GM18520 (cell line): ENCODE results near the gene SPPL2B.
"Not testable (repeated sequence)": the region's sequence is repeated elsewhere in the genome, so short reads cannot be mapped to it uniquely, and the experiment has no call there.

Experiments
- ATAC-seq: cut with Tn5 transposase; IDR thresholded peaks from one replicate; pipeline ENCODE4 v1.9.1; 2021; ENCODE audit not compliant: unreplicated experiment

Gene SPPL2B

GRCh38 chr19:2375353-2376121 is 47.1 kb downstream of the SPPL2B start:
- ATAC-seq, result no peak

- ATAC-seq, result no peak
Measured at GRCh38 chr19:2376784-2377519, 48.5 kb downstream of the SPPL2B start.

DNA sequence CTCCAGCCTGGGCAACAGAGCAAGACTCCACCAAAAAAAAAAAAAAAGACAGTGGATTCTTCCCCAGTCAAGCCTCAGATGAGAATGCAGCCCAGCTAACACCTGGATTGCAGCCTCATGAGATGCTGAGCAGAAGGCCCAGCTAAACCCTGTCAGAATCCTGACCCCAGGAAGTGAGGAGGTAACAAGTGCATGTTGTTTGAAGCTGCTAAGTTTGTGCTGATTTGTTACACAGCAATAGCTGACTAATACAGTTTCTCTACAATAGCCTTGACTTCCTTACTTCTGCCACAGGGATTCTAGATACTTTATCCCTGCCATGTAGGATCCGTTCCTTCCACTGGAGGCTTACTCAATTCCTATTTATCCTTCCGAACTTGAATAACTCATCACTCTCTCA is 52.1 kb downstream of the SPPL2B start:
- ATAC-seq, result no peak

GRCh38 chr19:2381148-2381820 is 52.8 kb downstream of the SPPL2B start:
- ATAC-seq, result no peak

- no peak for ATAC-seq
Measured at GRCh38 chr19:2382530-2383222, 54.2 kb downstream of the SPPL2B start.

DNA sequence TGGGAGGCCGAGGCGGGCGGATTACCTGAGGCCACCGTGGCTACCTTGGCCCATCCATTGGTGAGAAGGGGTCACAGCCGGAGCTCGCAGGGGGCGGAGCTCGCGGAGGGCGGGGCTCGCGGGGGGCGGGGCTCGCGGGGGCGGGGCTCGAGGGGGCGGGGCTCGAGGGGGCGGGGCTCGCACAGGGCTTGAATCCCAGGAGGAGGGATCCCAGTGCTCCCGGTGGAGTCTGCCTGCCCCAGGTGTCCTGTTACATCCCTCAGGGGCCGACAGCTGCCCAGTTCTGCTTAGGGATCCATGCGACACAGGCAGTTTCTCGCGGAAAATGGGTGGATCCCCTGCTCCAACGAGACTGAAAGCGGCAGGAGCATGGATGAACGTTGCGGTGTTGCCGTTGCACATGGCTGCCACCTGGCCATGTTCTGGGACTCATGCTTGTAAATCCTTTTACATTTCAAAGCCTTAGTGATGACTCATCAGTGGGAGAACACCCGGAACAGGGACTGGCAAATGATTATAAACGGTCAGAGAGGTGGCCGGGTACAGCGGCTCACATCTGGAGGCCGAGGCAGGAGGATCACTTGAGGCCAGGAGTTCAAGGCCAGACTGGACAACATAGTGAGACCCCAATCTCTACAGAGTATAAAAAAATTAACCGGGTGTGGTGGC is 56.7 kb downstream of the SPPL2B start:
- no peak for ATAC-seq

DNA sequence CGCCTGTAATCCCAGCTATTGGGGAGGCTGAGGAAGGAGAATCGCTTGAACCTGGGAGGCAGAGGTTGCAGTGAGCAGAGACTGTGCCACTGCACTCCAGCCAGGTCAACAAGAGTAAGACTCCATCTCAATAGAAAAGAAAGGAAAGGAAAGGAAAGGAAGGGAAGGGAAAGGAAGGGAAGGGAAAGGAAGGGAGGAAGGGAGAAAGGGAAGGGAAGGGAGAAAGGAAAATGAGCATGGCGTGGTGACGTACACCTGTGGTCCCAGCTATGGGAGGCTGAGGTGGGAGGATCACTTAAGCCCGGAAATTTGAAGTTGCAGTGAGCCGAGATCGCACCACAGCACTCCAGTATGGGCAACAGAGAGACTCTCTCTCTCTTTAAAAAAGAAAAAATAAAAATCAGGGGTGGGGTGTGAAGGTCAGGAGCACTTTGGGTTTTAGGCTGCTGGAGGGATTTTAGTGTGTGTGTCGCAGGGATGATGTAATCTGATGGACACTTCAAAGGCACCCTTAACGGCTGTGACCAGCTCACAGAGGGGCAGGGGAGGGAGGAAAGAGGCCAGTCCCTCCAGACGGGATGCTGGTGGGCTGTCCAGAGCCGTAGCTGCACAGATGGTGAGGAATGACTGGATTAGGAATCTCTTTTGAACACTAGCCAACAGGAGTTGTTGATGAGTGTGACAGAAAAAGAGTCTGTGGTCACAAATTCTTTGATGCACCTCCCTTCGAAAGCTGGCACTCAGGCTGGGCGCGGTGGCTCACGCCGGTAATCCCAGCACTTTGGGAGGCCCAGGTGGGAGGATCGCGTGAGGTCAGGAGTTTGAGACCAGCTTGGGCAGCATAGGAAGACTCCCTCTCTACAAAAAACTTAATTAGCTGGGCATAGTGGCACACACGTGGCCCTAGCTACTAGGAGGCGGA is 59.1 kb downstream of the SPPL2B start:
- no peak for ATAC-seq

GRCh38 chr19:2389594-2389993 is 61.1 kb downstream of the SPPL2B start:
- ATAC-seq, result no peak

DNA sequence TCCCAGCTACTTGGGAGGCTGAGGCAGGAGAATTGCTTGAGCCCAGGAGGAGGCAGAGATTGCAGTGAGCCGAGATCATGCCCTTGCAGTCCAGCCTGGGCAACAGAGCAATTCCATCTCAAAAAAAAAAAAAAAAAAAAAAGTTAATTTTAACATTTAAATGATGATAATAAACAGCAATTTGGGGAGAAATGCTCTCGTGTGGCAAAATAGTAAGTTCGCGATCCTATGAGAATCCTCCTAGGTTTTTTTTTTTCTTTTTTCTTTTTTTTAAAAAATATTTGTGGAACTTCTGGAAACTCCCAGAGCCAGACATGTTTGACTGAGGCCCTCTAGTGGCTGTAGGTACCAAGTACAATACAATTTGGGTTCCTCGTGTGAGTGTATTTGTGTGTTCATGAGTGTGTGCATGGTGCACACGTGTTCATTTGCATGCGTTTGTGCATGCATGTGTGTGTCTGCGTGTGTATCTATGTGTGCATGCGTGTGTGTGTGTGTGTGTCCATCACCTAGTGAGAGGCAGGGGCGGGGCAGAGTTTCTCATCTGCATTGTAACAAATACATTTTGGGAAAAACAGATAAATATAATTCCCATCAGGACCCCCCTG is 62.7 kb downstream of the SPPL2B start:
- ATAC-seq, result no peak

DNA sequence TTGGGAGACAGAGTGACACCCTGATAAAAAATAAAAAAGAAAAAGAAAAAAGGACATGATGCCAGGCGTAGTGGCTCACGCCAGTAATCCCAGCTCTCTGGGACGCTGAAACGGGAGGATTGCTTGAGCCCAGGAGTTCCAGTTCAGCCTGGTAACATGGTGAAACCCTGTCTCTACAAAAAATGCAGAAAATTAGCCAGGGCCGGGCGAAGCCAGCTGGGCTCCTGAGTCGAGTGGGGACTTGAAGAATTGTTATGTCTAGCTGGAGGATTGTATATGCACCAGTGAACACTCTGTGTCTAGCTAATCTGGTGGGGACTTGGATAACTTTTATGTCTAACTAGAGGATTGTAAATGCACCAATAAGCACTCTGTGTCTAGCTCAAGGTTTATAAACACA is 63.9 kb downstream of the SPPL2B start:
- ATAC-seq, result no peak

DNA sequence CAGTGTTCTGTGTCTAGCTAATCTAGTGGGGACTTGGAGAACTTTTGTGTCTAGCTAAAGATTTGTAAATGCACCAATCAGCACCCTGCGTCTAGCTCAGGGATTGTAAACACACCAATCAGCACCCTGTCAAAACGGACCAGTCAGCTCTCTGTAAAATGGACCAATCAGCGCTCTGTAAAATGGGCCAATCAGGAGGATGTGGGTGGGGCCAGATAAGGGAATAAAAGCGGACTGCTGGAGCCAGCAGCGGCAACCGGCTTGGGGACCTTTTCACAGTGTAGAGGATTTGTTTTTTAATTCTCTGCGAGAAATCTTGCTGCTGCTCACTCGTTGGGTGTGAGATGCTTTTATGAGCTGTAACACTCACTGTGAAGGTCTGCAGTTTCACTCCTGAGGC is 64.4 kb downstream of the SPPL2B start:
- not testable (repeated sequence) for ATAC-seq

DNA sequence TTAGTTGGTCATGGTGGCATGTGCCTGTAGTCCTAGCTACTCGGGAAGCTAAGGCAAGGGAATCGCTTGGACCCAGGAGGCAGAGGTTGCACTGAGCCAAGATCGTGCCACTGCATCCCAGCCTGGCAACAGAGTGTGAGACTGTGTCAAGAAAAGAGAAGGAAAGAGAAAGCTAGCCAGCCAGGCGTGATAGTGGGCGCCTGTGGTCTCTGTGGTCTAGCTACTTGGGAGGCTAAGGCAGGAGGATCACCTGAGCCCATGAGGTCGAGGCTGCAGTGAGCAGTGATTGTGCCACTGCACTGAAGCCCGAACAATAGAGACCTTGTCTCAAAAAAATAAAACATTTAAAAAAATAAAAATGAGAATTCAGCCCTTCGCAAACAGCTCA is 65.6 kb downstream of the SPPL2B start:
- ATAC-seq, result no peak

GRCh38 chr19:2394442-2395292 is 66.2 kb downstream of the SPPL2B start:
- ATAC-seq, result no peak

GRCh38 chr19:2395293-2395829 is 66.9 kb downstream of the SPPL2B start:
- not testable (repeated sequence) for ATAC-seq

DNA sequence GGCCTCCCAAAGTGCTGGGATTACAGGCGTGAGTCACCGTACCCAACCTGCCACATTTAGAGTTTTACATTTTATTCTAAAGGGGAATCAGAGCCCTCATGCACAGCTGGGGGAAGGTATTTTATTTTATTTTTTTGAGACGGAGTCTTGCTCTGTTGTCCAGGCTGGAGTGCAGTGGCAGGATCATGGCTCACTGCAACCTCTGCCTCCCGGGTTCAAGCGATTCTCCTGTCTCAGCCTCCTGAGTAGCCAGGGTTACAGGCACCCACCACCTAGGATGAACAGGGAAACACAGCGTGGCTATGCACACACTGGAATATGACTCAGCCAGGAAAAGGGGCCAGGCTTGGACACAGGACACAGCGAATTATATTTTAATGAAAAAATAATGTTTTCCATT is 68.7 kb downstream of the SPPL2B start:
- not testable (repeated sequence) for ATAC-seq

- ATAC-seq, result no peak
Measured at GRCh38 chr19:2398735-2399305, 70.3 kb downstream of the SPPL2B start.

DNA sequence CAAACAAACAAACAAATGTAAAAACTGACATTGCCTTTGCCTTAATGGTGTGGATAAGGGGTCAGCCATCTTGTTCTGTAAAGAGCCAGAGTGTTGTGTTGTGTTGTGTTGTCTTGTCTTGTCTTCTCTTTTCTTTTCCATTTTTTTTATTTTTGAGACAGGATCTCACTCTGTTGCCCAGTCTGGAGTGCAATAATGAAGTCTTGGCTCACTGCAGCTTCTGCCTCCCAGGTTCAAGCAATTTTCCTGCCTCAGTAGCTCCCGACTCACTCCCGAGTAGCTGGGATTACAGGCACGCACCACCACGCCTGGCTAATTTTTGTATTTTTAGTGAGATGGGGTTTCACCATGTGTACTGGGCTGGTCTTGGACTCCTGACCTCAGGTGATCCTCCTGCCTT is 71.1 kb downstream of the SPPL2B start:
- ATAC-seq, result no peak
